GM12864 (cell line): ENCODE measurements around the gene RWDD1.

Source experiments
- DNase-seq: peaks from one replicate; pipeline ENCODE4 v3.0.0-alpha.2; 2011; ENCODE audit warnings: low read depth
- H3K4me3 ChIP-seq: 2 replicates; pipeline ENCODE4 v1.5.1; 2011; ENCODE audit warnings: mild to moderate bottlenecking, low read depth, low read length, control low read depth
- TF ChIP-seq, protein P1 (sequence below): IDR thresholded peaks from 2 replicates; pipeline ENCODE4 v1.5.1; 2011; ENCODE audit warnings: low read depth, mild to moderate bottlenecking, moderate library complexity, low read length, control low read depth, inconsistent platforms; ENCODE audit errors: missing control alignments

Gene RWDD1

DNA sequence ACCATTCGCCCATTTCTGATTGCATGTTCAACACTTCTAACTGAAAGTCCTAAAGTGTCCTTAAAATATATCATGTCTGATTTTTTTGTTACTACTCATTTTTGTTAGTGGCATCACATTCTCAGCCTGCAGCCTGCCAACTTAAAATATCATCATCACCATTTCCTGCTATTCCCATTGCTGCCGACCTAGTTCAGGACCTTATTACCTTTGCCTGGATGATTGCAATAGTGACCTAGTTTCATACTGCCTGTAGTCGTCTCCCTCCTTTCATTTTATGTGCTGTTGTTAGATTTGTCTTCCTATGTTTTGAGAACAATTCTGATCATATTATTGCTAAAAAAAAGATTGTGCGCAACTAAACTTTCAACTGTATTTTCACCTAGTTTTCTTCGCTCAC is 6.2 kb downstream of the RWDD1 start:
- no peak for DNase-seq
- no peak overlapping the region for H3K4me3 ChIP-seq
- TF ChIP-seq, protein P1, sequence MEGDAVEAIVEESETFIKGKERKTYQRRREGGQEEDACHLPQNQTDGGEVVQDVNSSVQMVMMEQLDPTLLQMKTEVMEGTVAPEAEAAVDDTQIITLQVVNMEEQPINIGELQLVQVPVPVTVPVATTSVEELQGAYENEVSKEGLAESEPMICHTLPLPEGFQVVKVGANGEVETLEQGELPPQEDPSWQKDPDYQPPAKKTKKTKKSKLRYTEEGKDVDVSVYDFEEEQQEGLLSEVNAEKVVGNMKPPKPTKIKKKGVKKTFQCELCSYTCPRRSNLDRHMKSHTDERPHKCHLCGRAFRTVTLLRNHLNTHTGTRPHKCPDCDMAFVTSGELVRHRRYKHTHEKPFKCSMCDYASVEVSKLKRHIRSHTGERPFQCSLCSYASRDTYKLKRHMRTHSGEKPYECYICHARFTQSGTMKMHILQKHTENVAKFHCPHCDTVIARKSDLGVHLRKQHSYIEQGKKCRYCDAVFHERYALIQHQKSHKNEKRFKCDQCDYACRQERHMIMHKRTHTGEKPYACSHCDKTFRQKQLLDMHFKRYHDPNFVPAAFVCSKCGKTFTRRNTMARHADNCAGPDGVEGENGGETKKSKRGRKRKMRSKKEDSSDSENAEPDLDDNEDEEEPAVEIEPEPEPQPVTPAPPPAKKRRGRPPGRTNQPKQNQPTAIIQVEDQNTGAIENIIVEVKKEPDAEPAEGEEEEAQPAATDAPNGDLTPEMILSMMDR = no peak

- no peak for DNase-seq
- H3K4me3 ChIP-seq = no peak overlapping the region
- TF ChIP-seq, protein P1 = no peak
Observed at GRCh38 chr6:116578335-116578734, 7.0 kb downstream of the RWDD1 start.

DNA sequence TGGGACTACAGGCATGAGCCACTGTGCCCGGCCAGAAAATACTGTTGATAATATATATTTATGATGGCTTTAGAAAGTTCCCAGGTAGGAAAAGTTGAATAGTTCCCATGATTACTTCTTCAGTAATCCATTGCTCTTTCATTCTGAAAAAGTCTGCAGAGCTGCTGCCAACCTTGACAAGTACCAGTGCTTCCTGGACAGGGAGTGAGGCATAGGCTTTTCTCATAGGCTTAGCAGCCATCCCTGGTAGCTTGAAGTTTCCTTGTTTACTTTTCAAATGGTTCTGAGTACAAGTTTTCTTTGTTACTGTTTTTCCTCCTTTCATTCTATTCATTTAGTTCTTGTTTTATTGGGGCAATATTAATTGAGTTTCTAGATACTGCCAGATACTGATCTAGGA is 7.8 kb downstream of the RWDD1 start:
- H3K4me3 ChIP-seq = no peak overlapping the region
- TF ChIP-seq, protein P1 = no peak
- no peak for DNase-seq

- no peak for DNase-seq
- H3K4me3 ChIP-seq = no peak overlapping the region
- TF ChIP-seq, protein P1 = no peak
Observed at GRCh38 chr6:116580198-116580597, 8.9 kb downstream of the RWDD1 start.

DNA sequence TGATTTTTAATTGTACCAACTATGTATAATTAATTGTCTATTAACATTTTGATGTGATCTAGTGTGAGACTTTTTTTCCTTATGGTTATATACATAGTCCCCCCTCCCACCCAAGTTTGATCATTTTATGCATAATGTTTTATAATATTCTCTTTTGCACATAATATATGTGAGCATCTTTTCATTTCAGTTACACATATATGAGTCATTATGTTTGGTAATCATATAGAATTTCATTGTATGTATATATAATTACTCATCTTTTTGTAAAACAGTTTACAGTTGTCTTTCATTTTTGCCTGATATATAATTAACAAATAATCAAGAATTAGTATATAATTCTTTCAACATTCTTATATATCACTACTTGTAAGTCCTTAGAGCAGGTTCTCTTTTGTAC is 15.0 kb downstream of the RWDD1 start:
- TF ChIP-seq, protein P1 = no peak
- H3K4me3 ChIP-seq = no peak overlapping the region
- no peak for DNase-seq

DNA sequence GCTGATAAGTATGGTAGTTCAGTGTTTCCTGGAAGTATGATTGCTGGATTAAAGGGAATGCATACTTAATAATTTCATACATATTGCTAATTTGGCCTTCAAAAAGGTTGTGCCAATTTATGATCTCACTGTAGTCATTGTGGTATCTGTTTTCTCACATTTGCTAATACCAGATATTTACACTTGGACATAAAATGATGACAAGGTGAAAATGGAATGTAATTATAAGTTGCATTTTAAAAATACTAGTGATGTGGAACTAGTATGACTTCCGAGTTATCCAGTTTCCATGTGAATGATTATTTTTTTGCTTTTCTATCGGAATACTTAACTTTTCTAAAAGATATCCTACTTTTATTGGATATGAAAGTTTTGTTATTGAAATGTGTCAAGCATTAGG is 15.4 kb downstream of the RWDD1 start:
- no peak overlapping the region for H3K4me3 ChIP-seq
- no peak for DNase-seq
- TF ChIP-seq, protein P1 = no peak

DNA sequence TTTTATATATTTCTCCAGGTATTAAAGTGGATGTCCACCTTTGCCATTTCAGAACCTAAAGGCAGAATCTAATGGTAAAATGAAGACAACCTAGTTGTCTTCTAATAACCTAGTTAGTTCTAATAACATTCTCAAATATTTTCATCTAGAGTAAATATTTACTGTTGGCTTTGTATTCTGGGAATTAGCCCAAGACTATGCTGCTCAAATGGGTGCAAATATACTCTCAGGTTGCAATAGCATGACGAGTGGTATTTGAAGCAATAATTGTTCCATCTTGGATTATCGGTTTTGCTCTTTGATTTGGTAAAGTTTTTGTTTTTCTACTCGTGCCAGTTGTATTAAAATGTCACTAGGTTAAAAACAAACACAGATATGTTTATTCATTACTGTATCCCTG is 23.9 kb downstream of the RWDD1 start:
- TF ChIP-seq, protein P1 = no peak
- H3K4me3 ChIP-seq = no peak overlapping the region
- DNase-seq = no peak
